DOHH2 (cell line): ENCODE data around the gene TMEM235.

Experiments
- EZH2phosphoT487 ChIP-seq: fragments of 200-600 bp; sonication (generic); IDR thresholded peaks from 2 replicates; pipeline ENCODE4 v1.6.1; 2017; ENCODE audit warnings: borderline replicate concordance, mild to moderate bottlenecking, antibody characterized with exemption, low read length, moderate library complexity, mixed read lengths
- TF ChIP-seq, protein P1 (sequence below): fragments of 200-600 bp; sonication (generic); IDR thresholded peaks from one replicate; pipeline ENCODE4 v1.5.1; 2014; ENCODE audit warnings: antibody characterized with exemption, mild to moderate bottlenecking, low read depth, low read length; ENCODE audit not compliant: poor library complexity, severe bottlenecking

DNA sequence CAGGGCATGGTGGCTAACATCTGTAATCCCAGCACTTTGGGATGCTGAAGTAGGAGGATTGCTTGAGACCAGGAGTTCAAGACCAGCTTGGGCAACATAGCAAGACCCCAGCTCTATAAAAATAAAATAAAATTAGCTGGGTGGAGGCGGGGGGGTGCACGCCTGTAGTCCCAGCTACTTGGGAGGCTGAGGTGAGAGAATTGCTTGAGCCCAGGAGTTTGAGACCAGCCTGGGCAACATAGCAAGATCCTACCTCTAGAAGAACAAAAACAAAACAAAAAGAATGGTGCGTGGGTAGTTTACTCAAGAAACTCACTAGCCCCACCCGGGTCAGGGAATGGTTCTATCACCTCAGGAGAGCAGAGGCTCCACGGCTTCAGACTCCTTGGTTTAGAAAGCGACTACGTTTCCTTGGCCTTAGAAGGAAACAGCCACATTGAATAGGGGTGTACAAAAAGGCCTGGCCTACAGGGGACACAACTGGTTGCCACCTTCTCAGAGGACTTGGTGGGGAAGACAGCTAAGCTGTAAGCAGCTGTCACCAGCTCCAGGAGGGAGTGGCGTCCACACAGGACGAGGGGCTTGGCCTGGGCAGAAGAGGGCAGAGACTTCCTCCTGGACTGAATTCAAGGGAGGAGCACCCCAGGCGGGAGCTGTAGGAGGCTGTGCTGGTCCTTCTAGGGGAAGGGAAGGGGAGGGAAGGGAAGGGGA lies 45.3 kb upstream of the TMEM235 start:
- TF ChIP-seq, protein P1, sequence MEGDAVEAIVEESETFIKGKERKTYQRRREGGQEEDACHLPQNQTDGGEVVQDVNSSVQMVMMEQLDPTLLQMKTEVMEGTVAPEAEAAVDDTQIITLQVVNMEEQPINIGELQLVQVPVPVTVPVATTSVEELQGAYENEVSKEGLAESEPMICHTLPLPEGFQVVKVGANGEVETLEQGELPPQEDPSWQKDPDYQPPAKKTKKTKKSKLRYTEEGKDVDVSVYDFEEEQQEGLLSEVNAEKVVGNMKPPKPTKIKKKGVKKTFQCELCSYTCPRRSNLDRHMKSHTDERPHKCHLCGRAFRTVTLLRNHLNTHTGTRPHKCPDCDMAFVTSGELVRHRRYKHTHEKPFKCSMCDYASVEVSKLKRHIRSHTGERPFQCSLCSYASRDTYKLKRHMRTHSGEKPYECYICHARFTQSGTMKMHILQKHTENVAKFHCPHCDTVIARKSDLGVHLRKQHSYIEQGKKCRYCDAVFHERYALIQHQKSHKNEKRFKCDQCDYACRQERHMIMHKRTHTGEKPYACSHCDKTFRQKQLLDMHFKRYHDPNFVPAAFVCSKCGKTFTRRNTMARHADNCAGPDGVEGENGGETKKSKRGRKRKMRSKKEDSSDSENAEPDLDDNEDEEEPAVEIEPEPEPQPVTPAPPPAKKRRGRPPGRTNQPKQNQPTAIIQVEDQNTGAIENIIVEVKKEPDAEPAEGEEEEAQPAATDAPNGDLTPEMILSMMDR, result no peak
- TF ChIP-seq EZH2phosphoT487, result no peak
